Measurements from ENCODE around the gene AGBL4.

- TF ChIP-seq POLR2AphosphoS5 (IDR thresholded peaks at IDR 0.05; ENCODE audit: low read depth, low read length) = no peak
- no peak for TF ChIP-seq TAF1 (IDR thresholded peaks at IDR 0.05; ENCODE audit: borderline replicate concordance, insufficient read depth, low read length)
- TF ChIP-seq SIN3A (IDR thresholded peaks at IDR 0.05; ENCODE audit: borderline replicate concordance, insufficient read depth, low read length) = no peak
Observed at GRCh38 chr1:48691429-48692001, 1332.2 kb downstream of the AGBL4 start.
